SK-N-MC (cell line): ENCODE data around the gene TMED3.

Experiments used
- EZH2 ChIP-seq: fragments of 200-600 bp; sonication (generic); IDR thresholded peaks from one replicate; pipeline ENCODE4 v1.6.1; 2017; ENCODE audit warnings: antibody characterized with exemption
- POLR2AphosphoS5 ChIP-seq: IDR thresholded peaks from 2 replicates; pipeline ENCODE4 v1.6.1; 2012; ENCODE audit warnings: mild to moderate bottlenecking, low read depth, low read length, borderline replicate concordance

DNA sequence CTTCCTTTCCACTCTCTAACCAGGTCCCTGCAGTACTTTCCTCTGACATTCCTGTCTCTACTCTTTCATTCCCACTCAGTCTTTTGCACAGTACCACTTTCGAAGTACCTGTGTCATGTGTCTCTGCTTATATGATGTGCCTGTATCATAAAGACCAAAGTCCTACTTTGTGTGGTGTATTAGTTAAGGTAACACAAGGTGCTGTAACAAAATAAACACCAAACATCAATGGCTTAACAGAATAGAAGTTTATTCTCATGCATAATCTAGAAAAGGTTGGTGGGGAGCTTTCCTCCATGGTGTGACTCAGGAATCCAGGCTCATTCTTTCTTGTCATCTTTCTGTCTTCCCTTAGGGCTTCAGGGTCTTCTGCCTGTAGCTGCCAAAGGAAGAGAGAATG lies 3.3 kb downstream of the TMED3 start:
- no peak for TF ChIP-seq EZH2
- TF ChIP-seq POLR2AphosphoS5, result no peak
